ENCODE measurements around the gene SFXN5. TPM values are rescaled to one million over a fixed set of nuclear protein-coding genes. Genes with fewer than 3 reads are reported as not detected.
"Not testable (repeated sequence)": the region's sequence is repeated elsewhere in the genome, so short reads cannot be mapped to it uniquely, and the experiment has no call there.

Gene SFXN5
- total RNA-seq, 1 donor from 2014 or later: 15.4 TPM

DNA sequence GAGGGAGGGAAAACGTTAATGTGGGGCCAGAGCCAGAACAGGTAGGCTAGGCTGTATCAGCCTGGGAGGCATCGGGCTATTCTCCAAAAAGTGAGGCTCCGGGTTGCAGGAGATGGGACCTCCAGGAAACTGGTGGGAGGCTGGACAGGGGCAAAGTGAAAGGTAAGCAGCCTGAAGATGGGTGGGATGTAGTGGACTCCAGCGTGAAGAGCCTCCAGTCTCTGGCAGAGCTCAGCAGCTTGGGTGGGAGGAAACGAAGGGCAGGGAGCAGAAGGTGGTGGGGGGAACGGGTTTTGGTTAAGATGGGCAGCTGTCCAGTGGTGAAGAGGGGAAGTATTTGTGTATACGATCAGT lies 157.3 kb downstream of the SFXN5 start:
- intact Hi-C loops (cut with DNase I): no loop called here
- ATAC-seq (no peak), DNase-seq (no peak)
- no peak overlapping the region for H3K27ac ChIP-seq
- H3K9me3 ChIP-seq: no peaks in the 10 kb centered on the region
- no peak overlapping the region for H3K4me3 ChIP-seq
- peaks cover 96% of the 10 kb centered on the region for H3K27me3 ChIP-seq (ENCODE audit: low read depth)
- no peak for TF ChIP-seq CTCF (IDR thresholded peaks at IDR 0.05)
- peaks cover 36% of the 10 kb centered on the region for H3K4me1 ChIP-seq
- H3K36me3 ChIP-seq: no peaks in the 10 kb centered on the region

- Histone ChIP-seq H3K27me3 (ENCODE audit: low read depth) (peaks cover 98% of the 10 kb centered on the region), H3K4me3 (no peak overlapping the region), H3K36me3 (no peaks in the 10 kb centered on the region), H3K27ac (no peak overlapping the region), H3K4me1 (peaks cover 35% of the 10 kb centered on the region), H3K9me3 (no peaks in the 10 kb centered on the region)
- TF ChIP-seq CTCF (IDR thresholded peaks at IDR 0.05): no peak
- DNase-seq (no peak), ATAC-seq (no peak)
- intact Hi-C loops (cut with DNase I): no loop called here
These were observed 157.9 kb downstream of the SFXN5 start for GRCh38 chr2:72913486-72914205.

- TF ChIP-seq CTCF (IDR thresholded peaks at IDR 0.05): no peak
- Histone ChIP-seq H3K9me3 (no peaks in the 10 kb centered on the region), H3K4me1 (peaks cover 12% of the 10 kb centered on the region), H3K4me3 (no peak overlapping the region), H3K36me3 (no peaks in the 10 kb centered on the region), H3K27ac (no peak overlapping the region), H3K27me3 (ENCODE audit: low read depth) (peaks cover 99% of the 10 kb centered on the region)
- ATAC-seq (no peak), DNase-seq (no peak)
- intact Hi-C loops (cut with DNase I): no loop called here
These were observed 160.3 kb downstream of the SFXN5 start for GRCh38 chr2:72911256-72911655.

DNA sequence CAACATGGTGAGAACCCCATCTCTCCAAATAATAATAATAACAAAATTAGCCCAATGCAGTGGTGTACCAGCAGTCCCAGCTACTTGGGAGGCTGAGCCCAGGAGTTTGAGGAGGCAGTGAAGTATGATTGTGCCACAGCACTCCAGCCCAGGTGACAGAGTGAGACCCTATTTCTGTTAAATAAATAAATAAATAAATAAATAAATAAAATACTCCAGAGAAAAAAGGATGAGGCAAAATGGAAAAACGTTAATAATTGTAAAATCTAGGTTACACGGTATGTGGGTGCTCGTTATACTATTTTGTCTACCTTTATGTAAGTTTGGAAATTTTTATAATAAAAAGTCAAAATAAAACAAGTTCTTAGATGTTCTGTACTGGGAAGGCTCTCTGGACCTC lies 162.8 kb downstream of the SFXN5 start:
- H3K27me3 ChIP-seq (ENCODE audit: low read depth): peaks cover 92% of the 10 kb centered on the region
- no peak for ATAC-seq
- no peak for TF ChIP-seq CTCF (IDR thresholded peaks at IDR 0.05)

DNA sequence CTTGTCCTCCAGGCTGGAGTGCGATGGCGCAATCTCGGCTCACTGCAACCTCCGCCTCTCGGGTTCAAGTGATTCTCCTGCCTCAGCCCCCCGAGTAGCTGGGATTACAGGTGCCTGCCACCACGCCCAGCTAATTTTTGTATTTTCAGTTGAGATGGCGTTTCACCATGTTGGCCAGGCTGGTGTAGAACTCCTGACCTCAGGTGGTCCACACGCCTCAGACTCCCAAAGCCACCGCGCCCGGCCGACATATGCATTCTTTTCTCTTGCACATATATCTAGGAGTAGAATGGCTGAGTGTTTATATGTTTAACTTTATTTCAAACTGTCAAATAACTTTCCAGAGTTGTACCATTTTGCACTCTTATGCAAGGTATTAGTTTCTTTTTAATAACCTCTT lies 164.1 kb downstream of the SFXN5 start:
- H3K27me3 ChIP-seq (ENCODE audit: low read depth): peaks cover 86% of the 10 kb centered on the region
- not testable (repeated sequence) for H3K4me1 ChIP-seq

More for the DNA sequence above, 162.8 kb downstream of the SFXN5 start:
- intact Hi-C loops (cut with DNase I): no loop called here
- H3K4me1 ChIP-seq: no peaks in the 10 kb centered on the region
- DNase-seq: no peak
- H3K4me3 ChIP-seq: no peak overlapping the region
- H3K36me3 ChIP-seq: no peaks in the 10 kb centered on the region
- no peaks in the 10 kb centered on the region for H3K9me3 ChIP-seq
- no peak overlapping the region for H3K27ac ChIP-seq

GRCh38 chr2:72901426-72901825 lies 170.1 kb downstream of the SFXN5 start:
- Histone ChIP-seq H3K9me3 (no peaks in the 10 kb centered on the region), H3K4me3 (no peak overlapping the region), H3K27ac (no peak overlapping the region), H3K36me3 (no peaks in the 10 kb centered on the region), H3K4me1 (no peaks in the 10 kb centered on the region), H3K27me3 (ENCODE audit: low read depth) (peaks cover 30% of the 10 kb centered on the region)
- DNase-seq (no peak), ATAC-seq (no peak)
- TF ChIP-seq CTCF (IDR thresholded peaks at IDR 0.05): no peak
- intact Hi-C loops (cut with DNase I): no loop called here

More for the DNA sequence above, 164.1 kb downstream of the SFXN5 start:
- H3K9me3 ChIP-seq; H3K27ac ChIP-seq; H3K36me3 ChIP-seq; DNase-seq; intact Hi-C loops (cut with DNase I); ATAC-seq; H3K4me3 ChIP-seq: not testable (repeated sequence)

All from lower lobe of right lung (tissue), 2 donors.